Left ventricle myocardium inferior (tissue), 1 donor: Measurements from ENCODE around the gene SLA2. TPM values are rescaled to one million over a fixed set of nuclear protein-coding genes. Genes with fewer than 3 reads are reported as not detected.

Source experiments
- DNase-seq: peaks from one replicate; pipeline ENCODE4 v3.0.0-alpha.2; 2020
- H3K27ac ChIP-seq: fragments of 200-600 bp; replicated peaks from 2 replicates; pipeline ENCODE4 v1.8.0; 2021
- H3K27me3 ChIP-seq: fragments of 200-600 bp; 2 replicates; pipeline ENCODE4 v1.8.0; 2021; ENCODE audit warnings: low read depth
- H3K36me3 ChIP-seq: fragments of 200-600 bp; 2 replicates; pipeline ENCODE4 v1.8.0; 2021
- H3K4me1 ChIP-seq: fragments of 200-600 bp; 2 replicates; pipeline ENCODE4 v1.8.0; 2021
- H3K4me3 ChIP-seq: fragments of 200-600 bp; 2 replicates; pipeline ENCODE4 v1.8.0; 2021; ENCODE audit warnings: mild to moderate bottlenecking, moderate library complexity
- H3K9me3 ChIP-seq: fragments of 200-600 bp; replicated peaks from 2 replicates; pipeline ENCODE4 v1.8.0; 2021
- intact Hi-C: fragments of 100-400 bp; cut with micrococcal nuclease; formaldehyde crosslinking; loops from one replicate; pipeline ENCODE4 v1.11.0; 2022
- total RNA-seq: library from RNA; stranded (reverse); fragmentation: NEBNext Ultra II Directional; extraction: Animal tissue kit (Norgen Biotek cat#: 25700); gene quantifications from one replicate; pipeline ENCODE4 v1.2.1, GENCODE V29; 2021
- TF ChIP-seq, protein P1 (sequence below): fragments of 200-600 bp; IDR thresholded peaks from 2 replicates; pipeline ENCODE4 v1.8.0; 2021; ENCODE audit warnings: antibody characterized with exemption, mild to moderate bottlenecking, borderline replicate concordance
- donor health status: DM: no; HTN: yes; CAD: no; lungs with severe emphysema.

Gene SLA2
- total RNA-seq, 1 donor from 2014 or later = 0.19 TPM

DNA sequence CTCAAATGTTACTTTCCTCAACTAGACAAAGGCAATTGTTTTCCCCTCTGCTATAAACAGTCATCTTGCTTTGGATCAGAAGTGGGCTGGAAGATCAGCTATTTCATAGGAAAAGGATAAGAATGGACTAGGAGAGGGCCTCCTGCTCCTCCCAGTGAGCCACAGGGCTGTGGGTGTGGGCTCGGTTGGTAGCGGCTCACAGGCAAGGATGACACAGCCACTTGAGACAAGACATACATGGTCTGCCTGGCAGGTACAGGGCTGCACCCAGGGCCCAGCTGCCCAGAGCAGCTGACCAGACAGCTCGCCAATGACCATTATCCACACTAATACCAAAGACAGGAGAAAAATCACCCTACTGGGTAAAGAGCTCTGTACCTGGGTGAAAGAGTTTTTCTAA is 9.0 kb upstream of the SLA2 start:
- TF ChIP-seq, protein P1, sequence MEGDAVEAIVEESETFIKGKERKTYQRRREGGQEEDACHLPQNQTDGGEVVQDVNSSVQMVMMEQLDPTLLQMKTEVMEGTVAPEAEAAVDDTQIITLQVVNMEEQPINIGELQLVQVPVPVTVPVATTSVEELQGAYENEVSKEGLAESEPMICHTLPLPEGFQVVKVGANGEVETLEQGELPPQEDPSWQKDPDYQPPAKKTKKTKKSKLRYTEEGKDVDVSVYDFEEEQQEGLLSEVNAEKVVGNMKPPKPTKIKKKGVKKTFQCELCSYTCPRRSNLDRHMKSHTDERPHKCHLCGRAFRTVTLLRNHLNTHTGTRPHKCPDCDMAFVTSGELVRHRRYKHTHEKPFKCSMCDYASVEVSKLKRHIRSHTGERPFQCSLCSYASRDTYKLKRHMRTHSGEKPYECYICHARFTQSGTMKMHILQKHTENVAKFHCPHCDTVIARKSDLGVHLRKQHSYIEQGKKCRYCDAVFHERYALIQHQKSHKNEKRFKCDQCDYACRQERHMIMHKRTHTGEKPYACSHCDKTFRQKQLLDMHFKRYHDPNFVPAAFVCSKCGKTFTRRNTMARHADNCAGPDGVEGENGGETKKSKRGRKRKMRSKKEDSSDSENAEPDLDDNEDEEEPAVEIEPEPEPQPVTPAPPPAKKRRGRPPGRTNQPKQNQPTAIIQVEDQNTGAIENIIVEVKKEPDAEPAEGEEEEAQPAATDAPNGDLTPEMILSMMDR = no peak
- DNase-seq = no peak
- H3K4me3 ChIP-seq = no peak overlapping the region
- no peaks in the 10 kb centered on the region for H3K9me3 ChIP-seq
- H3K27ac ChIP-seq = no peak overlapping the region
- H3K36me3 ChIP-seq = peaks cover 77% of the 10 kb centered on the region
- no peaks in the 10 kb centered on the region for H3K27me3 ChIP-seq
- peaks cover 10% of the 10 kb centered on the region for H3K4me1 ChIP-seq
- intact Hi-C loops = no loop called here

DNA sequence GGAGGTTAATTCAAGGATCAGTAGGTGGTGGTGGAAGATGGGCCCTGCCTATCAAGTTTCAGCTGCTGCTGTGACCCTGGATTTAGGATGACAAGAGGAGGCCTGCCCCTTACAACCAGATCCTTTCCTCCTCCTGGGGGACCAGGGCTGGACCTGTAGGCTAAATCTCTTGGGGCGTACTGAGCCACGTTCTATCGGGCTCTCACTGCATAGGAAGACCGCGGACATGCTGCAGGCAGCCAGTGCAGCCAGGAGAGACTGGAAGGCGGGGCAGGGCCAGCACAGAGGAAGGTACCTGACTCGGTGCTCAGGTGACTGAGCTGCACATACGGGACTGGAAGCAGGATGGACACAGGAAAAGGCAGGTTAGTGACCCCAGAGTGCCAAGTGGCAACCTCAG is 8.5 kb upstream of the SLA2 start:
- TF ChIP-seq, protein P1 = no peak
- Histone ChIP-seq H3K9me3 (no peaks in the 10 kb centered on the region), H3K27me3 (no peaks in the 10 kb centered on the region), H3K36me3 (peaks cover 73% of the 10 kb centered on the region), H3K4me1 (peaks cover 10% of the 10 kb centered on the region), H3K4me3 (no peak overlapping the region), H3K27ac (no peak overlapping the region)
- intact Hi-C loops = no loop called here
- DNase-seq = no peak

DNA sequence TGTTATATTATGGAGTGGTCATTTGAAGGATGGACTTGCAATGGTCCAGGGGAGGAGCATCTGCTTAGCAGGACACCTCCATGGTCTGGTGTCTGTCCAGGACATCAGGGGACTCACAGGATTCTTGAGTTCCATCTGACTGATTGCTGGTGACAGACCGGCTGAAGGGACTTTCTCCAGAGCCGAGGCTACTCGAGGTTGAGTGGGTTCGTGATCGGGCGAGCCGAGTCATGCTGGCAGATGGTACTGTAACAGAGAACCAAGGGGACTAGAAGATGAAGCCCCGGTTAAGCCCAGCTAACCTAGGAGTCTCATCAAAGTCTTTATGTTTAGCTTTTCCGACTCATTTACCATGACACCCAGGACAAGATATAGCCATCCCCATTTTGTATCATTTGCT is 7.5 kb upstream of the SLA2 start:
- DNase-seq = no peak
- H3K4me1 ChIP-seq = peaks cover 10% of the 10 kb centered on the region
- intact Hi-C loops = no loop called here
- H3K36me3 ChIP-seq = peaks cover 62% of the 10 kb centered on the region
- H3K4me3 ChIP-seq = no peak overlapping the region
- H3K27ac ChIP-seq = no peak overlapping the region
- H3K9me3 ChIP-seq = no peaks in the 10 kb centered on the region
- no peaks in the 10 kb centered on the region for H3K27me3 ChIP-seq
- TF ChIP-seq, protein P1 = no peak

DNA sequence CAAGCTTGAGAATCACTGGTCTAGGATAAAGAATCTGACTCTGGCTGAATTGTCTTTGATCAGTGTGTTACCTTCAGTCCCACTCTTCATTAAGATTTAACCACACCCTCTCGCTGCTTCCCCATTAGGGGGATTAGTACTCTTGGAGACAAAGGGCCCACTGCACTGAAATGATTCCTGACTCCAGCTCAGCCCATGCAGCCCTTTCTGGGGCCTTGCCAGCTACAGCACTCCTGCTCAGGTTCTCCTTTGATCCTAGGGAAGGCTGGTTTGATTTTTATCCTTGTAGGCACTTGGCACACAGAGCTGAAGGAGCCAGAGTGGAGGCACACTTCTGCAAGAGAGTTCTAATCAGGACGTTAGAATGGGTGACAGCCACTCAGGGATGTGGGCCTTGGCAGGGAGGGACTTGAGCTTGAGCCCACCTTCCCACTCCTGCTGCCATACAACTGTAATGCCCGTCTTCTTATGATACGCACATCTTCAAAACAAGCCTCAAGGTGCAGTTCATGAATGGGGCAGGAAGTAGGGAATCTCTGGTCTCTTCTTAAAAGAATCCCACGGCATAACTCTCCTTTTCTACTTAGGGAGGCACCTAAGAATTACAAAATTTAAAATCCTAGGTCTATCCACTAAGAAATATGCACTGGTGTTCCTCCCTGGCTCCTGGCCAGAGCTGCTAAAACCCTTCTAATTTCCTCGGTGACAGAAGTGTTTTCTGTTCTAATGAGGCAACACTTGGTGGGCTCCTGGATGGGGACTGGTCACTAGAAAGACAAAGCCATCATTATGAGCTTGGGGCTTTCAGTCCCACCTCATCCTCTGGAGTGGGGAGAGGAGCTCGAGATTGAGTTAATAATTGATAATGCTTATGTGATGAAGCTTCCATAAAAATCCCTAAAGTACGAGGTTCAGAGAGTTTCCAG is 1.5 kb upstream of the SLA2 start:
- Histone ChIP-seq H3K4me1 (no peaks in the 10 kb centered on the region), H3K36me3 (peaks cover 14% of the 10 kb centered on the region), H3K9me3 (no peaks in the 10 kb centered on the region), H3K27me3 (no peaks in the 10 kb centered on the region), H3K27ac (no peak overlapping the region), H3K4me3 (no peak overlapping the region)
- no peak for DNase-seq
- TF ChIP-seq, protein P1 = no peak
- intact Hi-C loops = no loop called here

DNA sequence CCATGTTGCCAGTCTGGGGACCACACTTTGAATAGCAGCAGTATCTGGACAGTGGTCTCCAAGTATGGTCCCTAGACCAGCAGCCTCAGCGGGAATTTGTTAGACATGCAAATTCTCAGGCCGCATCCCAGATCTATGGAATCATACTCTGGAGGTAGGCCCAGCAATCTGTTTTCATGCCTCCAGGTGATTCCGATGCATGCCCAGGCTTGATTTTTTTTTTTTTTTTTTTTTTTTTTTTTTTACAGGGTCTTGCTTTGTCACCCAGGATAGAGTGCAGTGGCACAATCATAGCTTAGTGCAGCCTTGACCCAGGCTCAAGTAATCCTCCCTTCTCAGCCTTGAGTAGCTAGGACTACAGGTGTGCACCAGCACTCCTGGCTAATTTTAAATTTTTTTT is 682 bp upstream of the SLA2 start:
- Histone ChIP-seq H3K4me3 (no peak overlapping the region), H3K4me1 (no peaks in the 10 kb centered on the region), H3K9me3 (no peaks in the 10 kb centered on the region), H3K27me3 (no peaks in the 10 kb centered on the region), H3K36me3 (peaks cover 8% of the 10 kb centered on the region), H3K27ac (no peak overlapping the region)
- intact Hi-C loops = no loop called here
- DNase-seq = no peak
- TF ChIP-seq, protein P1 = no peak
